Neural crest cell (in vitro differentiated cells): ENCODE results near the gene SH3TC2. TPM values are rescaled to one million over a fixed set of nuclear protein-coding genes. Genes with fewer than 3 reads are reported as not detected.
"Not testable (repeated sequence)": the region's sequence is repeated elsewhere in the genome, so short reads cannot be mapped to it uniquely, and the experiment has no call there.

Source experiments
- DNase-seq: peaks from one replicate; pipeline ENCODE4 v3.0.0; 2021; ENCODE audit warnings: low read depth, mixed read lengths, low spot score
- H3K27ac Mint-ChIP-seq: one replicate; pipeline ENCODE4 v1.8.0; 2021; ENCODE audit warnings: mild to moderate bottlenecking, mixed read lengths; ENCODE audit not compliant: unreplicated experiment
- H3K27me3 Mint-ChIP-seq: 2 replicates; pipeline ENCODE4 v1.8.0; 2021; ENCODE audit warnings: low read depth, mild to moderate bottlenecking, mixed read lengths
- H3K36me3 Mint-ChIP-seq: 2 replicates; pipeline ENCODE4 v1.8.0; 2021; ENCODE audit warnings: low read depth, mild to moderate bottlenecking, mixed read lengths
- H3K4me1 Mint-ChIP-seq: 2 replicates; pipeline ENCODE4 v1.8.0; 2021; ENCODE audit warnings: mixed read lengths
- H3K4me3 Mint-ChIP-seq: one replicate; pipeline ENCODE4 v1.8.0; 2021; ENCODE audit warnings: mild to moderate bottlenecking, mixed read lengths
- H3K9me3 Mint-ChIP-seq: 2 replicates; pipeline ENCODE4 v1.8.0; 2021; ENCODE audit warnings: mixed read lengths
- CTCF ChIP-seq: fragments of 200-600 bp; sonication (generic); conservative IDR thresholded peaks from 2 replicates; pipeline ENCODE4 v1.5.0; 2021; ENCODE audit warnings: antibody characterized with exemption, mild to moderate bottlenecking
- total RNA-seq: library from RNA; stranded (reverse); gene quantifications from 2 replicates; pipeline ENCODE4 v1.2.1, GENCODE V29; 2021

Gene SH3TC2
- total RNA-seq, 1 donor from 2014 or later = 9.3 TPM

- Mint-ChIP-seq H3K27ac (no peak overlapping the region), H3K36me3 (peaks cover 6% of the 10 kb centered on the region), H3K4me3 (no peak overlapping the region), H3K4me1 (no peaks in the 10 kb centered on the region), H3K9me3 (peaks cover 11% of the 10 kb centered on the region), H3K27me3 (no peaks in the 10 kb centered on the region)
- DNase-seq = no peak
- TF ChIP-seq CTCF = no peak
Measured at GRCh38 chr5:149080294-149080693, 17.4 kb upstream of the SH3TC2 start.

- H3K4me3 Mint-ChIP-seq = no peak overlapping the region
- peaks cover 11% of the 10 kb centered on the region for H3K9me3 Mint-ChIP-seq
- no peaks in the 10 kb centered on the region for H3K4me1 Mint-ChIP-seq
- no peaks in the 10 kb centered on the region for H3K27me3 Mint-ChIP-seq
- TF ChIP-seq CTCF = no peak
- no peak for DNase-seq
- peaks cover 6% of the 10 kb centered on the region for H3K36me3 Mint-ChIP-seq
- no peak overlapping the region for H3K27ac Mint-ChIP-seq
Measured at GRCh38 chr5:149079883-149080282, 17.0 kb upstream of the SH3TC2 start.

GRCh38 chr5:149074071-149074470, 11.2 kb upstream of the SH3TC2 start:
- H3K4me3 Mint-ChIP-seq, H3K9me3 Mint-ChIP-seq, H3K27me3 Mint-ChIP-seq, DNase-seq, H3K36me3 Mint-ChIP-seq, H3K4me1 Mint-ChIP-seq, H3K27ac Mint-ChIP-seq: not testable (repeated sequence)

- Mint-ChIP-seq H3K36me3 (peaks cover 8% of the 10 kb centered on the region), H3K4me1 (peaks cover 4% of the 10 kb centered on the region), H3K9me3 (peaks cover 7% of the 10 kb centered on the region), H3K27me3 (no peaks in the 10 kb centered on the region), H3K27ac (no peak overlapping the region), H3K4me3 (no peak overlapping the region)
- DNase-seq = no peak
- TF ChIP-seq CTCF = no peak
Measured at GRCh38 chr5:149073213-149073612, 10.4 kb upstream of the SH3TC2 start.

- no peak for DNase-seq
- Mint-ChIP-seq H3K36me3 (peaks cover 8% of the 10 kb centered on the region), H3K27ac (no peak overlapping the region), H3K9me3 (peaks cover 7% of the 10 kb centered on the region), H3K4me1 (peaks cover 4% of the 10 kb centered on the region), H3K4me3 (no peak overlapping the region), H3K27me3 (no peaks in the 10 kb centered on the region)
- no peak for TF ChIP-seq CTCF
Measured at GRCh38 chr5:149072791-149073190, 9.9 kb upstream of the SH3TC2 start.

GRCh38 chr5:149072376-149072775, 9.5 kb upstream of the SH3TC2 start:
- Mint-ChIP-seq H3K4me3 (no peak overlapping the region), H3K27ac (no peak overlapping the region), H3K27me3 (no peaks in the 10 kb centered on the region), H3K9me3 (peaks cover 5% of the 10 kb centered on the region), H3K4me1 (peaks cover 4% of the 10 kb centered on the region), H3K36me3 (peaks cover 6% of the 10 kb centered on the region)
- TF ChIP-seq CTCF = no peak
- no peak for DNase-seq
